Measurements from ENCODE around the gene GBA2.

Gene GBA2

GRCh38 chr9:35771943-35772342, 22.9 kb upstream of the GBA2 start:
- no peak for DNase-seq (ENCODE audit: low read depth, low spot score)
- Histone ChIP-seq H3K9ac (ENCODE audit: insufficient read length) (no peak overlapping the region), H3K9me3 (ENCODE audit: low read depth, low read length) (no peaks in the 10 kb centered on the region), H3K36me3 (ENCODE audit: insufficient read depth, low read length) (no peaks in the 10 kb centered on the region), H3K4me3 (no peak overlapping the region), H3K27ac (no peak overlapping the region)
- TF ChIP-seq FOXP2 (optimal IDR thresholded peaks at IDR 0.05; ENCODE audit: control extremely low read depth, extremely low read length, insufficient read depth) (no peak), EZH2 (IDR thresholded peaks at IDR 0.05) (no peak), POLR2AphosphoS5 (IDR thresholded peaks at IDR 0.05; ENCODE audit: borderline replicate concordance, low read depth, low read length) (no peak)

GRCh38 chr9:35771534-35771933, 22.5 kb upstream of the GBA2 start:
- no peaks in the 10 kb centered on the region for H3K9me3 ChIP-seq (ENCODE audit: low read depth, low read length)
- no peak overlapping the region for H3K9ac ChIP-seq (ENCODE audit: insufficient read length)
- no peak for DNase-seq (ENCODE audit: low read depth, low spot score)
- TF ChIP-seq POLR2AphosphoS5 (IDR thresholded peaks at IDR 0.05; ENCODE audit: borderline replicate concordance, low read depth, low read length) (no peak), EZH2 (IDR thresholded peaks at IDR 0.05) (no peak), FOXP2 (optimal IDR thresholded peaks at IDR 0.05; ENCODE audit: control extremely low read depth, extremely low read length, insufficient read depth) (no peak)
- no peak overlapping the region for H3K27ac ChIP-seq
- no peaks in the 10 kb centered on the region for H3K36me3 ChIP-seq (ENCODE audit: insufficient read depth, low read length)
- no peak overlapping the region for H3K4me3 ChIP-seq

GRCh38 chr9:35771075-35771433, 22.0 kb upstream of the GBA2 start:
- H3K9me3 ChIP-seq (ENCODE audit: low read depth, low read length), result no peaks in the 10 kb centered on the region
- no peak for DNase-seq (ENCODE audit: low read depth, low spot score)
- H3K27ac ChIP-seq, result no peak overlapping the region
- TF ChIP-seq EZH2 (IDR thresholded peaks at IDR 0.05), result no peak
- no peak for TF ChIP-seq FOXP2 (optimal IDR thresholded peaks at IDR 0.05; ENCODE audit: control extremely low read depth, extremely low read length, insufficient read depth)
- no peak for TF ChIP-seq POLR2AphosphoS5 (IDR thresholded peaks at IDR 0.05; ENCODE audit: borderline replicate concordance, low read depth, low read length)
- H3K36me3 ChIP-seq (ENCODE audit: insufficient read depth, low read length), result no peaks in the 10 kb centered on the region
- H3K4me3 ChIP-seq, result no peak overlapping the region
- no peak overlapping the region for H3K9ac ChIP-seq (ENCODE audit: insufficient read length)

- no peak overlapping the region for H3K4me3 ChIP-seq
- H3K9ac ChIP-seq (ENCODE audit: insufficient read length), result no peak overlapping the region
- TF ChIP-seq FOXP2 (optimal IDR thresholded peaks at IDR 0.05; ENCODE audit: control extremely low read depth, extremely low read length, insufficient read depth) (no peak), EZH2 (IDR thresholded peaks at IDR 0.05) (no peak), POLR2AphosphoS5 (IDR thresholded peaks at IDR 0.05; ENCODE audit: borderline replicate concordance, low read depth, low read length) (no peak)
- H3K36me3 ChIP-seq (ENCODE audit: insufficient read depth, low read length), result no peaks in the 10 kb centered on the region
- no peak for DNase-seq (ENCODE audit: low read depth, low spot score)
- H3K27ac ChIP-seq, result no peak overlapping the region
- no peaks in the 10 kb centered on the region for H3K9me3 ChIP-seq (ENCODE audit: low read depth, low read length)
Measured at GRCh38 chr9:35769763-35770162, 20.7 kb upstream of the GBA2 start.

GRCh38 chr9:35767458-35767857, 18.4 kb upstream of the GBA2 start:
- no peak for DNase-seq (ENCODE audit: low read depth, low spot score)
- Histone ChIP-seq H3K9me3 (ENCODE audit: low read depth, low read length) (no peaks in the 10 kb centered on the region), H3K36me3 (ENCODE audit: insufficient read depth, low read length) (no peaks in the 10 kb centered on the region), H3K4me3 (no peak overlapping the region), H3K9ac (ENCODE audit: insufficient read length) (no peak overlapping the region), H3K27ac (no peak overlapping the region)
- TF ChIP-seq FOXP2 (optimal IDR thresholded peaks at IDR 0.05; ENCODE audit: control extremely low read depth, extremely low read length, insufficient read depth) (no peak), EZH2 (IDR thresholded peaks at IDR 0.05) (no peak), POLR2AphosphoS5 (IDR thresholded peaks at IDR 0.05; ENCODE audit: borderline replicate concordance, low read depth, low read length) (no peak)

GRCh38 chr9:35766997-35767396, 18.0 kb upstream of the GBA2 start:
- no peak for DNase-seq (ENCODE audit: low read depth, low spot score)
- no peak for TF ChIP-seq EZH2 (IDR thresholded peaks at IDR 0.05)
- no peak for TF ChIP-seq FOXP2 (optimal IDR thresholded peaks at IDR 0.05; ENCODE audit: control extremely low read depth, extremely low read length, insufficient read depth)
- no peak for TF ChIP-seq POLR2AphosphoS5 (IDR thresholded peaks at IDR 0.05; ENCODE audit: borderline replicate concordance, low read depth, low read length)
- H3K36me3 ChIP-seq (ENCODE audit: insufficient read depth, low read length), result no peaks in the 10 kb centered on the region
- no peak overlapping the region for H3K27ac ChIP-seq
- no peak overlapping the region for H3K9ac ChIP-seq (ENCODE audit: insufficient read length)
- no peak overlapping the region for H3K4me3 ChIP-seq
- no peaks in the 10 kb centered on the region for H3K9me3 ChIP-seq (ENCODE audit: low read depth, low read length)

GRCh38 chr9:35763803-35764202, 14.8 kb upstream of the GBA2 start:
- Histone ChIP-seq H3K36me3 (ENCODE audit: insufficient read depth, low read length) (no peaks in the 10 kb centered on the region), H3K27ac (no peak overlapping the region), H3K4me3 (no peak overlapping the region), H3K9me3 (ENCODE audit: low read depth, low read length) (no peaks in the 10 kb centered on the region), H3K9ac (ENCODE audit: insufficient read length) (no peak overlapping the region)
- TF ChIP-seq EZH2 (IDR thresholded peaks at IDR 0.05) (no peak), FOXP2 (optimal IDR thresholded peaks at IDR 0.05; ENCODE audit: control extremely low read depth, extremely low read length, insufficient read depth) (no peak), POLR2AphosphoS5 (IDR thresholded peaks at IDR 0.05; ENCODE audit: borderline replicate concordance, low read depth, low read length) (no peak)
- DNase-seq (ENCODE audit: low read depth, low spot score), result no peak

GRCh38 chr9:35763181-35763580, 14.2 kb upstream of the GBA2 start:
- Histone ChIP-seq H3K9ac (ENCODE audit: insufficient read length) (no peak overlapping the region), H3K27ac (no peak overlapping the region), H3K36me3 (ENCODE audit: insufficient read depth, low read length) (no peaks in the 10 kb centered on the region), H3K9me3 (ENCODE audit: low read depth, low read length) (no peaks in the 10 kb centered on the region), H3K4me3 (no peak overlapping the region)
- TF ChIP-seq EZH2 (IDR thresholded peaks at IDR 0.05), result no peak
- no peak for TF ChIP-seq FOXP2 (optimal IDR thresholded peaks at IDR 0.05; ENCODE audit: control extremely low read depth, extremely low read length, insufficient read depth)
- TF ChIP-seq POLR2AphosphoS5 (IDR thresholded peaks at IDR 0.05; ENCODE audit: borderline replicate concordance, low read depth, low read length), result no peak
- no peak for DNase-seq (ENCODE audit: low read depth, low spot score)

GRCh38 chr9:35760651-35761050, 11.6 kb upstream of the GBA2 start:
- H3K9me3 ChIP-seq (ENCODE audit: low read depth, low read length), result no peaks in the 10 kb centered on the region
- H3K9ac ChIP-seq (ENCODE audit: insufficient read length), result no peak overlapping the region
- TF ChIP-seq FOXP2 (optimal IDR thresholded peaks at IDR 0.05; ENCODE audit: control extremely low read depth, extremely low read length, insufficient read depth), result no peak
- TF ChIP-seq POLR2AphosphoS5 (IDR thresholded peaks at IDR 0.05; ENCODE audit: borderline replicate concordance, low read depth, low read length), result no peak
- no peak for TF ChIP-seq EZH2 (IDR thresholded peaks at IDR 0.05)
- H3K27ac ChIP-seq, result no peak overlapping the region
- no peak overlapping the region for H3K4me3 ChIP-seq
- H3K36me3 ChIP-seq (ENCODE audit: insufficient read depth, low read length), result no peaks in the 10 kb centered on the region
- no peak for DNase-seq (ENCODE audit: low read depth, low spot score)

All from SK-N-MC (cell line).